NT2/D1 (cell line): Measurements from ENCODE around the gene PANK4.

Source experiments
- DNase-seq: peaks from one replicate; pipeline ENCODE4 v3.0.0-alpha.2; 2011; ENCODE audit warnings: low read depth, low spot score
- H3K27me3 ChIP-seq: 2 replicates; pipeline ENCODE4 v1.6.0; 2011; ENCODE audit warnings: mild to moderate bottlenecking; ENCODE audit not compliant: insufficient read length, insufficient read depth
- H3K36me3 ChIP-seq: 2 replicates; pipeline ENCODE4 v1.6.1; 2011; ENCODE audit warnings: mild to moderate bottlenecking, low read length, mixed read lengths; ENCODE audit not compliant: insufficient read depth, insufficient read length
- H3K4me1 ChIP-seq: 2 replicates; pipeline ENCODE4 v1.5.1; 2011; ENCODE audit not compliant: insufficient read depth, insufficient read length
- H3K4me3 ChIP-seq: 2 replicates; pipeline ENCODE4 v1.5.1; 2011; ENCODE audit warnings: low read depth; ENCODE audit not compliant: insufficient read length
- H3K9ac ChIP-seq: 2 replicates; pipeline ENCODE4 v1.6.0; 2011; ENCODE audit warnings: low read depth; ENCODE audit not compliant: insufficient read length
- H3K9me3 ChIP-seq: 2 replicates; pipeline ENCODE4 v1.5.1; 2011; ENCODE audit warnings: mild to moderate bottlenecking, low read length; ENCODE audit not compliant: insufficient read depth
- SUZ12 ChIP-seq: IDR thresholded peaks from 2 replicates; pipeline ENCODE4 v1.6.1; 2011; ENCODE audit not compliant: insufficient read length, insufficient read depth; ENCODE audit errors: extremely low read depth
- YY1 ChIP-seq: IDR thresholded peaks from 2 replicates; pipeline ENCODE4 v1.6.1; 2011; ENCODE audit not compliant: insufficient read length, insufficient read depth
- ZNF274 ChIP-seq: IDR thresholded peaks from 2 replicates; pipeline ENCODE4 v1.6.1; 2011; ENCODE audit warnings: mild to moderate bottlenecking, low read depth, low read length

PANK4 gene

DNA sequence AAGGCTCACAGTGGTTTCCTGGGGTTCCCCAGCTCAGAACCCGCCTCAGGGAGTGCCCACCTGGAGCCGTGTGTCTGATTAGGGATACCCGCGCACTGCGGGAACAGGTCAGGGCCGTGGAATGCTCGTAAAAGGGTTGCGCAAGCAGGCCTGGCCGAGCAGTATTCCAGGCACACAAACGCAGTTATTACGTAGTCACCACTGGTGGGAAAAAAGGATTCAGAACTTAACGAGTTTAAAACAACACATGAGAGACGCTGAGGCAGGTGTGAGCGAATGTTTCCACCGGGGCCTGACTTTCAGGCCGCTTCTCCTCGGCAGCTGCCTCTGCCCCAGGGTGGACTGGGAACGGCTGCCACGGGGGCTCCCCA is 32.1 kb downstream of the PANK4 start:
- Histone ChIP-seq H3K27me3 (no peaks in the 10 kb centered on the region), H3K36me3 (no peaks in the 10 kb centered on the region), H3K4me3 (no peak overlapping the region), H3K4me1 (peaks cover 4% of the 10 kb centered on the region), H3K9ac (no peak overlapping the region), H3K9me3 (peaks cover 3% of the 10 kb centered on the region; the same call in 1 of the 2 replicates)
- TF ChIP-seq ZNF274 (no peak), SUZ12 (no peak), YY1 (no peak)
- no peak for DNase-seq

- no peak for DNase-seq
- H3K9ac ChIP-seq: peak overlapping the region; percentile 32
- H3K27me3 ChIP-seq: peaks cover under 1% of the 10 kb centered on the region
- peaks cover 8% of the 10 kb centered on the region for H3K9me3 ChIP-seq
- H3K36me3 ChIP-seq: no peaks in the 10 kb centered on the region
- H3K4me1 ChIP-seq: peaks cover 4% of the 10 kb centered on the region
- TF ChIP-seq YY1: no peak
- no peak for TF ChIP-seq SUZ12
- TF ChIP-seq ZNF274: no peak
- H3K4me3 ChIP-seq: no peak overlapping the region
Measured at GRCh38 chr1:2493691-2494322, 32.6 kb downstream of the PANK4 start.

DNA sequence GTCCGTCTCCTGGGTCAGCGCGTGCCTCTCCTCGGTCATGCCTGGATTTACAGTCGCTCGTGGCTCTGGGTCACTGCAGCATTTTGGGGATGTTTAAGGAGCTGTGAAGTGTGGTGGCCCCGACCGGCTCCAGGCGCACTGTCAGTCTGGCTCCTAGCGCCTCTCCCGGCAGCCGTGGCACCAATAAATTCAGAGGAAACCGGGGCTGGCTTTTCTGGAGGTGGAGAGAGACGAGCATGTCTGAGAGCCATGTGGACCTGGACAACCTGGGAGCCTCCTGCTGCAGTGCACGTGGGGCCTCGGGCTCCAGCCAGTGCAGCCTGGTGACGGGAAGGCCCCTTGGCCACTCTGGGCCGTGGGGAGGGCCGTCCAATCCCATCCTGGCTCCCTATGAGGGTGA is 33.2 kb downstream of the PANK4 start:
- Histone ChIP-seq H3K4me3 (no peak overlapping the region), H3K36me3 (no peaks in the 10 kb centered on the region), H3K4me1 (peaks cover 4% of the 10 kb centered on the region), H3K27me3 (peaks cover 4% of the 10 kb centered on the region), H3K9ac (no peak overlapping the region), H3K9me3 (peaks cover 14% of the 10 kb centered on the region)
- no peak for DNase-seq
- TF ChIP-seq ZNF274: no peak
- TF ChIP-seq YY1: no peak
- TF ChIP-seq SUZ12: no peak

GRCh38 chr1:2492091-2492490 is 34.3 kb downstream of the PANK4 start:
- Histone ChIP-seq H3K9ac (no peak overlapping the region), H3K36me3 (no peaks in the 10 kb centered on the region), H3K27me3 (peaks cover 4% of the 10 kb centered on the region), H3K9me3 (peaks cover 20% of the 10 kb centered on the region), H3K4me1 (peaks cover 4% of the 10 kb centered on the region), H3K4me3 (no peak overlapping the region)
- DNase-seq: no peak
- no peak for TF ChIP-seq SUZ12
- no peak for TF ChIP-seq YY1
- no peak for TF ChIP-seq ZNF274

- Histone ChIP-seq H3K36me3 (no peaks in the 10 kb centered on the region), H3K9me3 (peaks cover 20% of the 10 kb centered on the region), H3K9ac (no peak overlapping the region), H3K4me1 (peaks cover 4% of the 10 kb centered on the region), H3K27me3 (peaks cover 9% of the 10 kb centered on the region), H3K4me3 (no peak overlapping the region)
- no peak for DNase-seq
- TF ChIP-seq SUZ12 (no peak), YY1 (no peak), ZNF274 (no peak)
Measured at GRCh38 chr1:2489615-2490014, 36.8 kb downstream of the PANK4 start.

- H3K9me3 ChIP-seq: peaks cover 20% of the 10 kb centered on the region
- TF ChIP-seq SUZ12 (no peak), ZNF274 (no peak)
- H3K9ac ChIP-seq: no peak overlapping the region
- H3K27me3 ChIP-seq: peaks cover 9% of the 10 kb centered on the region
- no peak overlapping the region for H3K4me3 ChIP-seq
- no peaks in the 10 kb centered on the region for H3K4me1 ChIP-seq
- DNase-seq: no peak
- H3K36me3 ChIP-seq: no peaks in the 10 kb centered on the region
Measured at GRCh38 chr1:2488688-2489087, 37.7 kb downstream of the PANK4 start.

DNA sequence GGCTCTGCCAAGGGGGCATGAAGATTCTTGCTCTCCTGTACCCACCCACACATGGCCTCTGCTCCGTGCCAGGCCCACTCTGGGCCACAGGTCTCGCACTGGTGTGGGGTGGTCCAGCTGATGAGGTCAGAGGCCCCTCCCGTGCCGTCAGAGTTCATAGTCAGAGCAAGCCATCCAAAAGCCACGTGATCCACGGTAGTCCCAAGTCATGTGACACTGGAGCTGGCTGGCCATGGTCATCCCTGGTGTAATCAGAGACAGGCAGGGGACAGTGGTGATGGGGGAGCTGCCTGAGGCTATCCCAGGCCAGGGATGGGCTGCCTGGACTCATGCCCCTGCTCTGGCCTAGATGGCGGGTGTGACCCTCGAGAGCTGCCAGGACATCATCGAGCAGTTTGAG is 39.8 kb downstream of the PANK4 start:
- no peaks in the 10 kb centered on the region for H3K36me3 ChIP-seq
- H3K4me1 ChIP-seq: no peaks in the 10 kb centered on the region
- no peak overlapping the region for H3K9ac ChIP-seq
- H3K4me3 ChIP-seq: no peak overlapping the region
- peaks cover 20% of the 10 kb centered on the region for H3K9me3 ChIP-seq
- H3K27me3 ChIP-seq: peaks cover 9% of the 10 kb centered on the region
- no peak for DNase-seq
- TF ChIP-seq SUZ12 (no peak), YY1 (no peak), ZNF274 (no peak)

GRCh38 chr1:2486041-2486440 is 40.4 kb downstream of the PANK4 start:
- Histone ChIP-seq H3K36me3 (no peaks in the 10 kb centered on the region), H3K9ac (no peak overlapping the region), H3K4me1 (no peaks in the 10 kb centered on the region), H3K4me3 (no peak overlapping the region), H3K9me3 (peaks cover 20% of the 10 kb centered on the region), H3K27me3 (peaks cover 9% of the 10 kb centered on the region)
- DNase-seq: no peak
- TF ChIP-seq YY1 (no peak), SUZ12 (no peak)
